Bronchial epithelial cell (primary cell): ENCODE results near the gene KDM4C. TPM values are rescaled to one million over a fixed set of nuclear protein-coding genes. Genes with fewer than 3 reads are reported as not detected.

ENCODE experiments used
- DNase-seq: peaks from one replicate; pipeline ENCODE4 v3.0.0-alpha.2; 2010; ENCODE audit warnings: low read depth
- FAIRE-seq: peaks from 2 replicates; lab custom pipeline; 2011; peaks lifted over from hg19 to GRCh38; lab: Jason Lieb, UNC
- H3K27me3 ChIP-seq: 2 replicates; pipeline ENCODE4 v1.5.1; 2011; ENCODE audit warnings: low read length; ENCODE audit not compliant: control insufficient read depth, insufficient read depth
- H3K36me3 ChIP-seq: 2 replicates; pipeline ENCODE4 v1.5.1; 2011; ENCODE audit warnings: low read length; ENCODE audit not compliant: control insufficient read depth, insufficient read depth
- H3K4me3 ChIP-seq: 2 replicates; pipeline ENCODE4 v1.5.1; 2011; ENCODE audit warnings: mild to moderate bottlenecking, low read depth, low read length, control low read depth
- total RNA-seq: library from RNA; depleted of rRNA; stranded (reverse); fragments of >200 nt; gene quantifications from 2 replicates; pipeline ENCODE4 v1.2.1, GENCODE V29; 2014
- TF ChIP-seq, protein P1 (sequence below): IDR thresholded peaks from 2 replicates; pipeline ENCODE4 v1.5.1; 2011; ENCODE audit warnings: mild to moderate bottlenecking, moderate library complexity, low read length, control low read depth, inconsistent platforms; ENCODE audit not compliant: insufficient read depth, severe bottlenecking

The KDM4C gene
- total RNA-seq, 1 donor from 2014 or later, result 36.6 TPM

DNA sequence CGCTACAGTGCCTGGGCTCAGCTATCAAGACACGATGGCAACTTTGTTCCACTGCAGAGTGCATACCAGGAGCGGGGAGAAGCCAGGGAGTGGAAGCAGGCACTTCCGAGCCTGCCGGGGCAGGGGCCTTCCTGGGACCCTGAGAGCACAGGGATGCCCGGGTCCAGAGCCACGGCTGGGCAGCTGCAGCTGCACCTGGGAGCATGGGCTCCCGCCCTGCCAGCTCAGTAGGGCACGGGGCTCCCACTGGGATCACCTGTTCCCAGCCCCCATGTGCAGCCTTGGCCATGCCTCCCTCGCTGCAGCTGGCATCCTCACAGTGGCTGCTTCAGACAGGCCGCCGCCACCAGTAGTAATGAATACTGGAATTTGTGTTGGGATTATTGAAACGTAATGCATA, 391.5 kb downstream of the KDM4C start:
- no peaks in the 10 kb centered on the region for H3K27me3 ChIP-seq
- FAIRE-seq (no peak), DNase-seq (no peak)
- TF ChIP-seq, protein P1, sequence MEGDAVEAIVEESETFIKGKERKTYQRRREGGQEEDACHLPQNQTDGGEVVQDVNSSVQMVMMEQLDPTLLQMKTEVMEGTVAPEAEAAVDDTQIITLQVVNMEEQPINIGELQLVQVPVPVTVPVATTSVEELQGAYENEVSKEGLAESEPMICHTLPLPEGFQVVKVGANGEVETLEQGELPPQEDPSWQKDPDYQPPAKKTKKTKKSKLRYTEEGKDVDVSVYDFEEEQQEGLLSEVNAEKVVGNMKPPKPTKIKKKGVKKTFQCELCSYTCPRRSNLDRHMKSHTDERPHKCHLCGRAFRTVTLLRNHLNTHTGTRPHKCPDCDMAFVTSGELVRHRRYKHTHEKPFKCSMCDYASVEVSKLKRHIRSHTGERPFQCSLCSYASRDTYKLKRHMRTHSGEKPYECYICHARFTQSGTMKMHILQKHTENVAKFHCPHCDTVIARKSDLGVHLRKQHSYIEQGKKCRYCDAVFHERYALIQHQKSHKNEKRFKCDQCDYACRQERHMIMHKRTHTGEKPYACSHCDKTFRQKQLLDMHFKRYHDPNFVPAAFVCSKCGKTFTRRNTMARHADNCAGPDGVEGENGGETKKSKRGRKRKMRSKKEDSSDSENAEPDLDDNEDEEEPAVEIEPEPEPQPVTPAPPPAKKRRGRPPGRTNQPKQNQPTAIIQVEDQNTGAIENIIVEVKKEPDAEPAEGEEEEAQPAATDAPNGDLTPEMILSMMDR, result no peak
- peaks cover 2% of the 10 kb centered on the region for H3K36me3 ChIP-seq
- no peak overlapping the region for H3K4me3 ChIP-seq

DNA sequence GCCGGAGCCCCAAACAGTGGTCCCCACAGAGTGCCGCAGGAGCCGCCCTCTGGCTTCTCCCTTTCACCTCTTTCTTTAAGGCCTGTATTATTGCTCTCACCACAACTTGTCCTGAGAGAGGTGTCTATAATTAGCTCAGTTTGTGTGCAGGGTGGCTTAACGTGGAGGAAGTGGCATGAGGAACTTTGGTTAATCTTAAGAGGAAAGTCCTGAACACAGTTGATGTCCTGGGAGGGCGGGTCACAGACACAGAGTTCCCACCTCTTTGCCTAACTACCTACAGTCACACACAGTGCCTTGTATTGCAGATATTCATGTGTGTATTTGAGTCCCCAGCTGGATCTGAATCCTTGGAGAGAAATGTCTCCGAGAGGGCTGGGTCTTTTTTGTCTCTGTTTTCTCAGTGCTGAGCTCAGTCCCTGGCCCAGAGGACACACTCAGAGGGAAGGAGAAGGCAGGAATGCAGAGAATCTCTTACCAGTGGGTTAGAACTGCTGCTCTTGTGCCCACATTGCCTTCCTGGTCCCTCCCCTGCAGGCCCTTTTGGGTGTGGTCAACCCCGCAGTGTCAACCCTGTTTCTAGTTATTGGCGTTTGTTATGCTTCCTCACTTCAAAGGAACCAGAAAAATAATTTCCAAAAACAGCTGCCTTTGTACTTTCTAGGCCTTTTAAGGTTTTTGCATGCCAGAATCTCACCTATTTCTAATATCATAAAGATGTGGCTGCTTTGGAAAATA, 392.5 kb downstream of the KDM4C start:
- TF ChIP-seq, protein P1, result no peak
- peaks cover 2% of the 10 kb centered on the region for H3K36me3 ChIP-seq
- FAIRE-seq (no peak), DNase-seq (no peak)
- H3K27me3 ChIP-seq, result no peaks in the 10 kb centered on the region
- no peak overlapping the region for H3K4me3 ChIP-seq

DNA sequence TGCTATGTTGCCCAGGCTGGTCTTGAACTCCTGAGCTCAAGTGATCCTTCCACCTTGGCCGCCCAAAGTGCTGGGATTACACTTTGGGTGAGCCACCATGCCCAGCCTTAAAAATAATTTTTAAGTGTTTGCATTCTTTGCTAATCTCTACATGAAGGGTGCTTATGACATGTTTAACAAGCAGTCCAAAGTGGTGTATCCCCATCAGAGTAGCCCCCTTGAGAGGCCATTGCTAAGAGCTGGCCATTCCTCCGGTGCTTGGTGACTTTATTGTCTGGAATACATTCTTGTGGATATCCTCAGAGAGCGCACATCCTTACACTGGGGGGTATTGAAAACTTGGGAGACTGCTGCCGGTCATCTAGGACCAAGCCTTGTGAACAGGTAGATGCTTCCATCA, 395.4 kb downstream of the KDM4C start:
- DNase-seq (no peak), FAIRE-seq (no peak)
- Histone ChIP-seq H3K36me3 (no peaks in the 10 kb centered on the region), H3K27me3 (no peaks in the 10 kb centered on the region), H3K4me3 (no peak overlapping the region)
- TF ChIP-seq, protein P1, result no peak

DNA sequence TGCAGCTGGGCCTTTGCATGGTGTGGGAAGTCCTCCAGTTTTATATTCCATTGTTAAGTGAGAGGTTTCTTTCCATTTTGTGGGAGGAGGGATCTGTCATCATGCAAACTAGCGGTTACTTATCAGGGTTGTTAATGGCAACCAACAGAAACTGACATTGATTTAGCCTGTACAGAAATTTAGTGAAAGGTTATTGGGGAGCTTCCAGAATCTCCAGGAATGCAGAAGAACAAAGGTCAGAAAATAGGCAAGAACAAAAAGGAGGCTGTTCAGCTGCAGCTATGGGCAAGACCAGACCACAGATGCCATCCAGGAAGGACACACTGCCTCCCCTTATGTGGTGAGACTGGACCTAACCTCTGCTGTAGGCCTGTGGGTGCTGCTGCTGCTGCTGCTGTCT, 395.8 kb downstream of the KDM4C start:
- Histone ChIP-seq H3K36me3 (no peaks in the 10 kb centered on the region), H3K27me3 (no peaks in the 10 kb centered on the region), H3K4me3 (no peak overlapping the region)
- FAIRE-seq, result no peak
- TF ChIP-seq, protein P1, result no peak
- DNase-seq, result no peak

DNA sequence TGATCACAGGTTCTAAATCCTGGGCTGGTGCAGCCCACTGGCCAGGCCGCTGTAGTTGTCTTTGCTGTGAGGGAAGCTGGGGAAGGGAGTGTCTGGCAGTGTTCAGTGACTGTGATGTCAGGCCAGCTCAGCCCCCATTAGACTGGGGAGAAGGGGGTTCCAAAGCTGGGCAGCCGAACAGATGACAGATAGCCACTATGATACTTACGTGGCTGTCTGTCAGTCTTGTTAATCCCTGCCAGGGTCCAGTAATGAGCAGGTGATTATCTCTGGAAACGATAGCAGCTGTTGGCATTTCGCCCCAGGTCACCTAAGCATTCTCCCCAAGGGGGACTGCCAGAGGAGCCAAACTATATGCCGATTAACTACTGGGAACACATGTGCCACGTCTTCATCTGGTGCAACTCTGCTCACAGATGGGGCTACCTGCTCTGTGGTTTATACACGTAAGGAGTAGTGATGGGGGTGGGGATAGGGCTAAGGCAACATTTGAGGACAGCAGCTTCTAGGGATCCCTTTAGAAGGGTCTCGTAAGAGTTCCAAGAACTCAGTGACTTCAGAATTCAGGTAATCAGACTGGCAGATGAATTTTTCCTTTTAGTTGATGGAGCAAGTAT, 396.3 kb downstream of the KDM4C start:
- Histone ChIP-seq H3K36me3 (no peaks in the 10 kb centered on the region), H3K27me3 (no peaks in the 10 kb centered on the region), H3K4me3 (no peak overlapping the region)
- DNase-seq, result no peak
- FAIRE-seq, result no peak
- TF ChIP-seq, protein P1, result no peak

DNA sequence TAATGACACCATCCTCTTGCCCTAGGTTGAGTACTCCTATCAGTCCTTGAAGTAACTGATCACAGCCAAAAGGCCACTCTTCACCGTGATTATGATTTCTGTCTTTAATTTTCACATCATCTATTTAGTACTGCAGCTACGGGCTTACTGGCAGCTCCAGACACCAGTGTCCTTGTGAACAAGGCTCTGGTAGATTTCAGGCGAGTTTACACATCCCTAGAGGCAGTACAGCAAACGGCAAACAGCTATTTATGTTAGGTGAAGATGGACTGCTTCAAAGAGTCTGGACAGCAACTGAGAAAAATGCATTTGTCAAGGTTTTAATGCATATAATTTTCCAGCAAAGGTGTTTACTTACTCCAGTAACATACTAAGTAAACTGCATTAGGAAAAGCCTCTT, 396.9 kb downstream of the KDM4C start:
- DNase-seq (no peak), FAIRE-seq (no peak)
- H3K4me3 ChIP-seq, result no peak overlapping the region
- H3K36me3 ChIP-seq, result no peaks in the 10 kb centered on the region
- TF ChIP-seq, protein P1, result no peak
- H3K27me3 ChIP-seq, result no peaks in the 10 kb centered on the region
